ENCODE data around the gene DCAF10.
"Not testable (repeated sequence)": the region's sequence is repeated elsewhere in the genome, so short reads cannot be mapped to it uniquely, and the experiment has no call there.

The DCAF10 gene

GRCh38 chr9:37839496-37840461, 39.2 kb downstream of the DCAF10 start:
- no peaks in the 10 kb centered on the region for H3K4me1 ChIP-seq (ENCODE audit: control insufficient read depth, insufficient read depth, low read length)
- no peaks in the 10 kb centered on the region for H3K27me3 ChIP-seq (ENCODE audit: control insufficient read depth, insufficient read depth, low read length)
- no peak overlapping the region for H3K4me3 ChIP-seq (ENCODE audit: low read length)
- H3K36me3 ChIP-seq (ENCODE audit: control insufficient read depth, insufficient read depth, low read length), result no peaks in the 10 kb centered on the region
- H3K9ac ChIP-seq (ENCODE audit: low read length), result no peak overlapping the region
- no peak overlapping the region for H3K27ac ChIP-seq (ENCODE audit: low read depth, low read length)

DNA sequence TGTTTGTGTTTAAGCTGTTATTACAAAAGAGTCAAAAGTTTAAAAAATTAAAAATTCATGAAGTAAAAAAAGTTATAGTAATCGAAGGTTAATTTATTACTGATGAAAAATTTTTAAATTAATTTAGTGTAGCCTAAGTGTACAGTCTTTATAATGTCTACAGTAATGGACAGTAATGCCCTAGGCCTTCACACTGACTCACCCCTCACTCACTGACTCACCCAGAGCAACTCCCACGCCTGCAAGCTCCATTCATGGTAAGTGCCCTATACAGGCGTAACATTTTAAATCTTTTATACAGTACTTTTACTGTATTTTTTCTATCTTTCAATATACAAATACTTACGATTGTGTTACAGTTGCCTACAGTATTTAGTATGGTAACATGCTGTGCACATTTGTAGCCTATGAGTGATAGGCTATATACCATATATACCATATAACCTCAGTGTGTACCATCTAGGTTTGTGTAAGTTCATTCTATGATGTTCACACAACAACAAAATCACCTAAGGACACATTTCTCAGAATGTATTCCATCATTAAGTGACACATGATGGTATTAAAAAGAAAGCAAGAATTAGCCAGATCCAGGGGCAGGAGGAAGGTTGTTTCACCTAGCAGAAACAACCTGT, 40.1 kb downstream of the DCAF10 start:
- H3K27me3 ChIP-seq (ENCODE audit: control insufficient read depth, insufficient read depth, low read length), result no peaks in the 10 kb centered on the region
- H3K36me3 ChIP-seq (ENCODE audit: control insufficient read depth, insufficient read depth, low read length), result no peaks in the 10 kb centered on the region

GRCh38 chr9:37852222-37852621, 51.6 kb downstream of the DCAF10 start:
- no peak overlapping the region for H3K27ac ChIP-seq (ENCODE audit: low read depth, low read length)
- H3K4me1 ChIP-seq (ENCODE audit: control insufficient read depth, insufficient read depth, low read length), result no peaks in the 10 kb centered on the region
- H3K27me3 ChIP-seq (ENCODE audit: control insufficient read depth, insufficient read depth, low read length), result no peaks in the 10 kb centered on the region
- H3K4me3 ChIP-seq (ENCODE audit: low read length), result no peak overlapping the region
- H3K36me3 ChIP-seq (ENCODE audit: control insufficient read depth, insufficient read depth, low read length), result no peaks in the 10 kb centered on the region
- no peak overlapping the region for H3K9ac ChIP-seq (ENCODE audit: low read length)

More for the DNA sequence above, 40.1 kb downstream of the DCAF10 start:
- H3K27ac ChIP-seq (ENCODE audit: low read depth, low read length), result no peak overlapping the region
- H3K9ac ChIP-seq (ENCODE audit: low read length), result no peak overlapping the region
- H3K4me1 ChIP-seq (ENCODE audit: control insufficient read depth, insufficient read depth, low read length), result no peaks in the 10 kb centered on the region
- no peak overlapping the region for H3K4me3 ChIP-seq (ENCODE audit: low read length)

DNA sequence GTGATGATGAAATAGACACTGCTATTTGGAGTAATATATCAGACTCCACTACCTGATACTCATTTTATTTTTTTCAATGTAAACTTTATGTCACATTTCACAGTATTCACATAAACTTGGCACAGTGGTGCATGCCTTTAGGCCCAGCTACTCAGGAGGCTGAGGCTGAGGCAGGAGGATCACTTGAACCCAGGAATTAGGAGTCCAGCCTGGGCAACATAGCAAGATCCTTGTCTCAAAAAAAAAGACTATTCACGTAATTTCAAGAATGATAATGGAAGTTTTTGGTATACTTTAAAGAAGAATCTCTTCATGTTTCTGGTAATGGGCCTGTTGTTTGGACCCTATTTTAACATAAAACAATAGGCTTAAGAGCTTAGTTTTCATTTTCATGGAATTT, 56.0 kb downstream of the DCAF10 start:
- no peak overlapping the region for H3K4me3 ChIP-seq (ENCODE audit: low read length)
- H3K27ac ChIP-seq (ENCODE audit: low read depth, low read length), result no peak overlapping the region
- H3K9ac ChIP-seq (ENCODE audit: low read length), result no peak overlapping the region
- H3K27me3 ChIP-seq (ENCODE audit: control insufficient read depth, insufficient read depth, low read length), result no peaks in the 10 kb centered on the region
- H3K36me3 ChIP-seq (ENCODE audit: control insufficient read depth, insufficient read depth, low read length), result peaks cover 14% of the 10 kb centered on the region
- no peaks in the 10 kb centered on the region for H3K4me1 ChIP-seq (ENCODE audit: control insufficient read depth, insufficient read depth, low read length)

GRCh38 chr9:37859043-37859442, 58.4 kb downstream of the DCAF10 start:
- H3K36me3 ChIP-seq (ENCODE audit: control insufficient read depth, insufficient read depth, low read length), result peaks cover 22% of the 10 kb centered on the region
- no peaks in the 10 kb centered on the region for H3K4me1 ChIP-seq (ENCODE audit: control insufficient read depth, insufficient read depth, low read length)
- H3K4me3 ChIP-seq (ENCODE audit: low read length), result no peak overlapping the region
- no peak overlapping the region for H3K27ac ChIP-seq (ENCODE audit: low read depth, low read length)
- no peaks in the 10 kb centered on the region for H3K27me3 ChIP-seq (ENCODE audit: control insufficient read depth, insufficient read depth, low read length)
- no peak overlapping the region for H3K9ac ChIP-seq (ENCODE audit: low read length)

- H3K4me1 ChIP-seq (ENCODE audit: control insufficient read depth, insufficient read depth, low read length), result no peaks in the 10 kb centered on the region
- peaks cover 25% of the 10 kb centered on the region for H3K36me3 ChIP-seq (ENCODE audit: control insufficient read depth, insufficient read depth, low read length)
- H3K4me3 ChIP-seq (ENCODE audit: low read length), result no peak overlapping the region
- no peak overlapping the region for H3K27ac ChIP-seq (ENCODE audit: low read depth, low read length)
- no peak overlapping the region for H3K9ac ChIP-seq (ENCODE audit: low read length)
- no peaks in the 10 kb centered on the region for H3K27me3 ChIP-seq (ENCODE audit: control insufficient read depth, insufficient read depth, low read length)
Observed at GRCh38 chr9:37862530-37862929, 61.9 kb downstream of the DCAF10 start.

- Histone ChIP-seq H3K9ac (ENCODE audit: low read length) (no peak overlapping the region), H3K27ac (ENCODE audit: low read depth, low read length) (no peak overlapping the region), H3K36me3 (ENCODE audit: control insufficient read depth, insufficient read depth, low read length) (peaks cover 3% of the 10 kb centered on the region), H3K4me1 (ENCODE audit: control insufficient read depth, insufficient read depth, low read length) (no peaks in the 10 kb centered on the region), H3K4me3 (ENCODE audit: low read length) (no peak overlapping the region), H3K27me3 (ENCODE audit: control insufficient read depth, insufficient read depth, low read length) (no peaks in the 10 kb centered on the region)
Observed at GRCh38 chr9:37870081-37870798, 69.6 kb downstream of the DCAF10 start.

GRCh38 chr9:37870799-37871176, 70.2 kb downstream of the DCAF10 start:
- Histone ChIP-seq H3K27ac (ENCODE audit: low read depth, low read length) (no peak overlapping the region), H3K4me3 (ENCODE audit: low read length) (no peak overlapping the region), H3K9ac (ENCODE audit: low read length) (no peak overlapping the region), H3K27me3 (ENCODE audit: control insufficient read depth, insufficient read depth, low read length) (no peaks in the 10 kb centered on the region), H3K4me1 (ENCODE audit: control insufficient read depth, insufficient read depth, low read length) (no peaks in the 10 kb centered on the region), H3K36me3 (ENCODE audit: control insufficient read depth, insufficient read depth, low read length) (peaks cover 3% of the 10 kb centered on the region)

GRCh38 chr9:37873955-37874354, 73.4 kb downstream of the DCAF10 start:
- Histone ChIP-seq H3K9ac (ENCODE audit: low read length) (no peak overlapping the region), H3K4me3 (ENCODE audit: low read length) (no peak overlapping the region), H3K27me3 (ENCODE audit: control insufficient read depth, insufficient read depth, low read length) (no peaks in the 10 kb centered on the region), H3K27ac (ENCODE audit: low read depth, low read length) (no peak overlapping the region), H3K4me1 (ENCODE audit: control insufficient read depth, insufficient read depth, low read length) (no peaks in the 10 kb centered on the region), H3K36me3 (ENCODE audit: control insufficient read depth, insufficient read depth, low read length) (no peaks in the 10 kb centered on the region)

- Histone ChIP-seq H3K4me1 (ENCODE audit: control insufficient read depth, insufficient read depth, low read length) (no peaks in the 10 kb centered on the region), H3K4me3 (ENCODE audit: low read length) (no peak overlapping the region), H3K9ac (ENCODE audit: low read length) (no peak overlapping the region), H3K27ac (ENCODE audit: low read depth, low read length) (no peak overlapping the region), H3K27me3 (ENCODE audit: control insufficient read depth, insufficient read depth, low read length) (no peaks in the 10 kb centered on the region), H3K36me3 (ENCODE audit: control insufficient read depth, insufficient read depth, low read length) (peaks cover 3% of the 10 kb centered on the region)
Observed at GRCh38 chr9:37876376-37876775, 75.8 kb downstream of the DCAF10 start.

DNA sequence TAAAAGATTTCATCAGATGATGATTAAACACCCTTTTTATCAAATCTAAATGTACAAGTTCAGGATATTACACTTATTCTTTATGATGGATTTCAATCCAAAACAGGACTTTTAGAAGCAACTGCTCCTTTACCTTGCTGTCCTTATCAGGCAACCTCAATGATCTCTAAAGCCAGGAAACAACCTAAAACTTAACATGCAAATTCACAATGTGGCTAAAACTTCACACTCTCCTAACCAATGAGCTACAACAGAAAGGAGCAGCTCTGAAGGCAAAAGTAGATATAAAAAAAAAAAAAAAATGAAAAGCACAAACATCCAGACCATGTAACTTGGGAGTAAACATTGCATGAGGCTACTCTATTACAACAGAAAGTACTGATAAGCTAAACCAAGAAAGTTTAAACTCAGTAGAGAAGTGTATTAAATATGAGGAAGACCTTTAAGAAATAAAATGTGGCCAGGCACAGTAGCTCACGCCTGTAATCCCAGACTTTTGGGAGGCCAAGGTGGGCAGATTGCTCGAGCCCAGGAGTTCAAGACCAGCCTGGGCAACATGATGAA, 80.4 kb downstream of the DCAF10 start:
- H3K9ac ChIP-seq (ENCODE audit: low read length), result no peak overlapping the region
- H3K4me3 ChIP-seq (ENCODE audit: low read length), result no peak overlapping the region
- no peaks in the 10 kb centered on the region for H3K4me1 ChIP-seq (ENCODE audit: control insufficient read depth, insufficient read depth, low read length)
- peaks cover 5% of the 10 kb centered on the region for H3K36me3 ChIP-seq (ENCODE audit: control insufficient read depth, insufficient read depth, low read length)
- no peaks in the 10 kb centered on the region for H3K27me3 ChIP-seq (ENCODE audit: control insufficient read depth, insufficient read depth, low read length)
- H3K27ac ChIP-seq (ENCODE audit: low read depth, low read length), result no peak overlapping the region

- H3K36me3 ChIP-seq (ENCODE audit: control insufficient read depth, insufficient read depth, low read length); H3K27me3 ChIP-seq (ENCODE audit: control insufficient read depth, insufficient read depth, low read length); H3K27ac ChIP-seq (ENCODE audit: low read depth, low read length); H3K9ac ChIP-seq (ENCODE audit: low read length); H3K4me1 ChIP-seq (ENCODE audit: control insufficient read depth, insufficient read depth, low read length); H3K4me3 ChIP-seq (ENCODE audit: low read length): not testable (repeated sequence)
Observed at GRCh38 chr9:37887977-37888583, 87.5 kb downstream of the DCAF10 start.

Measured in rectal smooth muscle tissue (tissue), 1 donor.